Heart left ventricle (tissue), 13 donors: Measurements from ENCODE around the gene CDH3.

Experiments
- POLR2A ChIP-seq, 2 donors: fragments of 450-650 bp; IDR thresholded peaks; one replicate each; pipeline ENCODE4 v1.6.1; 2017; ENCODE audit warnings: antibody characterized with exemption in 2 of 2, mild to moderate bottlenecking in 2 of 2, moderate library complexity in 2 of 2
- TF ChIP-seq, protein P1 (sequence below), 12 donors: fragments of 200-600 bp; sonication (generic) in 4 of 12; IDR thresholded peaks; one replicate each; pipeline versions ENCODE4 v1.5.0 to v1.8.0; 2018 to 2022; ENCODE audit warnings: antibody characterized with exemption in 12 of 12, mild to moderate bottlenecking in 5 of 12
- donor health status: ischemic (EF 13 %, LVEDD 7.1; RV severe dilation, severe dysfunction).
- donor health status: DM: no; HTN: yes; CAD: no.
- donor health status: DM: no; HTN: no; CAD: no.
- donor health status: ischemic (EF 25% LVEDD 6.9; RV normal size, moderate dysfunction).
- donor health status: ischemic (EF 25% LVEDD 5.7; RV mildly dilated, moderate dysfunction).
- donor health status: ischemic (EF 35%, LVEDD 5.7; RV mildly dilated, moderate dysfunction).
- donor health status: nonischemic (EF 11% LVEDD 7.7; RV severe dilation, severe dysfunction).
- donor health status: DM: yes; HTN: yes; CAD: no.
- donor health status: PGD.
- donor health status: ischemic (EF 29% LVEDD 5.4; RV normal size, mild dysfunction).
- donor health status: nonischemic (EF 23%, LVEDD 6.1; RV moderate dilation, normal function).

DNA sequence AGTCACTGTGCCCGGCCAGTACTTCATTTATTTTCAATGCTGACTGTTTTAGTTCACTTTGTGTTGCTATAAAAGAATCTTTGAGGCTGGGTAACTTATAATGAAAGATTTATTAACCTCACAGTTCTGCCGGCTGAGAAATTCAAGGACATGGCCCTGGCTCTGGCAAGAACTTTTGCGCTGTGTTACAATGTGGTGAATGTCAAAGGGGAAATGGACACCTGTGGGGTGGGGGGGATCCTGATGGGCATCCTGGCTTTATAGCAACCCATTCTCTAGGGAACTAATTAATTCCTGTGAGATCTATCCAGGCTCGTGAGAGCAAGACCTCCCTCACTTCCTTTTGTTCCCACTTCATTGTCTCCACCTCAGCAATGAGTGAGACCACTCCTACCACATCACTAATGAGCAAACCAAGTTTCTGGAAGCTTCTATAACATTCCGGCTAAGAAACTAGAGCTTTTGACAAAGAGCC lies 17.1 kb upstream of the CDH3 start:
- TF ChIP-seq POLR2A (IDR thresholded peaks at IDR 0.05): no peak
- TF ChIP-seq, protein P1, sequence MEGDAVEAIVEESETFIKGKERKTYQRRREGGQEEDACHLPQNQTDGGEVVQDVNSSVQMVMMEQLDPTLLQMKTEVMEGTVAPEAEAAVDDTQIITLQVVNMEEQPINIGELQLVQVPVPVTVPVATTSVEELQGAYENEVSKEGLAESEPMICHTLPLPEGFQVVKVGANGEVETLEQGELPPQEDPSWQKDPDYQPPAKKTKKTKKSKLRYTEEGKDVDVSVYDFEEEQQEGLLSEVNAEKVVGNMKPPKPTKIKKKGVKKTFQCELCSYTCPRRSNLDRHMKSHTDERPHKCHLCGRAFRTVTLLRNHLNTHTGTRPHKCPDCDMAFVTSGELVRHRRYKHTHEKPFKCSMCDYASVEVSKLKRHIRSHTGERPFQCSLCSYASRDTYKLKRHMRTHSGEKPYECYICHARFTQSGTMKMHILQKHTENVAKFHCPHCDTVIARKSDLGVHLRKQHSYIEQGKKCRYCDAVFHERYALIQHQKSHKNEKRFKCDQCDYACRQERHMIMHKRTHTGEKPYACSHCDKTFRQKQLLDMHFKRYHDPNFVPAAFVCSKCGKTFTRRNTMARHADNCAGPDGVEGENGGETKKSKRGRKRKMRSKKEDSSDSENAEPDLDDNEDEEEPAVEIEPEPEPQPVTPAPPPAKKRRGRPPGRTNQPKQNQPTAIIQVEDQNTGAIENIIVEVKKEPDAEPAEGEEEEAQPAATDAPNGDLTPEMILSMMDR (IDR thresholded peaks at IDR 0.05): no peak
